GM21526 (cell line): Measurements from ENCODE around the gene TRAF3.
A peak's percentile ranks its signal among the peaks of the same experiment; 100 is the strongest.
"Not testable (repeated sequence)": the region's sequence is repeated elsewhere in the genome, so short reads cannot be mapped to it uniquely, and the experiment has no call there.

Source experiments
- ATAC-seq: cut with Tn5 transposase; IDR thresholded peaks from one replicate; pipeline ENCODE4 v1.9.1; 2021; ENCODE audit warnings: moderate library complexity; ENCODE audit not compliant: unreplicated experiment, low FRiP score

TRAF3 gene

GRCh38 chr14:102885737-102886447 is 108.6 kb downstream of the TRAF3 start:
- no peak for ATAC-seq

- ATAC-seq = no peak
Observed at GRCh38 chr14:102888748-102889147, 111.5 kb downstream of the TRAF3 start.

GRCh38 chr14:102889615-102890014 is 112.4 kb downstream of the TRAF3 start:
- no peak for ATAC-seq

- ATAC-seq = no peak
Observed at GRCh38 chr14:102891111-102891510, 113.9 kb downstream of the TRAF3 start.

- ATAC-seq = no peak
Observed at GRCh38 chr14:102891556-102891955, 114.3 kb downstream of the TRAF3 start.

- no peak for ATAC-seq
Observed at GRCh38 chr14:102892651-102893050, 115.4 kb downstream of the TRAF3 start.

- no peak for ATAC-seq
Observed at GRCh38 chr14:102893452-102893851, 116.2 kb downstream of the TRAF3 start.

GRCh38 chr14:102896735-102897134 is 119.5 kb downstream of the TRAF3 start:
- not testable (repeated sequence) for ATAC-seq

GRCh38 chr14:102897299-102898027 is 120.2 kb downstream of the TRAF3 start:
- ATAC-seq = no peak

GRCh38 chr14:102898298-102898697 is 121.0 kb downstream of the TRAF3 start:
- no peak for ATAC-seq

- ATAC-seq = no peak
Observed at GRCh38 chr14:102898776-102899515, 121.7 kb downstream of the TRAF3 start.

- no peak for ATAC-seq
Observed at GRCh38 chr14:102899516-102899900, 122.3 kb downstream of the TRAF3 start.

GRCh38 chr14:102900631-102901571 is 123.7 kb downstream of the TRAF3 start:
- ATAC-seq = peak; percentile 41

GRCh38 chr14:102901633-102902032 is 124.4 kb downstream of the TRAF3 start:
- ATAC-seq = peak; percentile 69

GRCh38 chr14:102902086-102902485 is 124.8 kb downstream of the TRAF3 start:
- ATAC-seq = peak; percentile 10

- no peak for ATAC-seq
Observed at GRCh38 chr14:102902523-102903247, 125.4 kb downstream of the TRAF3 start.

GRCh38 chr14:102903248-102903888 is 126.1 kb downstream of the TRAF3 start:
- ATAC-seq = no peak

- ATAC-seq = no peak
Observed at GRCh38 chr14:102903889-102904512, 126.8 kb downstream of the TRAF3 start.
